GM12872 (cell line): ENCODE results near the gene ESD.

ENCODE experiments used
- CTCF ChIP-seq: IDR thresholded peaks from 3 replicates; pipeline ENCODE4 v1.5.1; 2011; ENCODE audit warnings: low read depth, mild to moderate bottlenecking, low read length, moderate library complexity; ENCODE audit not compliant: insufficient read depth

ESD gene

DNA sequence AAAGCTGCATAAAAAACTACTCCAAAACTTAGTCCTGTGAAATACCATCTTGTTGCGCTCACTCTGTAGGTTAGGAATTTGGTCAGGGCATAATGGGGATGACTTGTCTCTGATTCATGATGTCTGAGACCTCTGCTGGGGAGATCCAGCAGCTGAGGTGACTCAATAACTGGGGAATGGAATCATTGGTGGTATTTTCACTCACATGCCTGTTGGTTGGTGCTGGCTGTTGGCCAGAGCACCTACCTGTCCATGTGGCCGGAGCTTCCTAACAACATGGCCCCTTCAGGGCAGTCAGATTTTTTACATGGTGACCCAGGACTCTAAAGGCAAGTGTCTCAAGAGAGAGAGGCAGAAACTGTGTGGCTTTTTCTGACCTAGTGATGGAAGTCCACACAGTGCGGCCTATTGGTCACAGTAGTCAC is 7.4 kb upstream of the ESD start:
- no peak for TF ChIP-seq CTCF

GRCh38 chr13:46803586-46803985 is 6.6 kb upstream of the ESD start:
- TF ChIP-seq CTCF = no peak

DNA sequence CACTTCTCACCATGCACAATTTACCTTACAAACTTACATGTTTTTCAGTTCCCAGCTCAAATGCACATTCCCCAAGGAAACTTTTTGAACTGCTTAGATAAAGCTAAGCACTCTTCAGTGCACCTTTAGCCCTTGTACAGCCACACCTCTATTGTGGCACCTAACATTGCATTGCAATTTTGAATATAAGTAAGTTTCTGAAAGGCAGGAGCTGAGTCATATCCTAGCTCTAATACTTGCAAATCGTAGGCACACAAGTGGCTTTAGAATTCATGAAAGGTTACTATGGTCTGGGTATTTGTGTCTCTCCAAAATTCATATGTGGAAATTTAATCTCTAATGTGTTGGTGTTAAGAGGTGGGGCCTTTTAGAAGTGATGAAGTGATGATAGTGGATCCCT is 4.9 kb upstream of the ESD start:
- no peak for TF ChIP-seq CTCF

GRCh38 chr13:46799139-46799538 is 2.2 kb upstream of the ESD start:
- TF ChIP-seq CTCF = no peak

DNA sequence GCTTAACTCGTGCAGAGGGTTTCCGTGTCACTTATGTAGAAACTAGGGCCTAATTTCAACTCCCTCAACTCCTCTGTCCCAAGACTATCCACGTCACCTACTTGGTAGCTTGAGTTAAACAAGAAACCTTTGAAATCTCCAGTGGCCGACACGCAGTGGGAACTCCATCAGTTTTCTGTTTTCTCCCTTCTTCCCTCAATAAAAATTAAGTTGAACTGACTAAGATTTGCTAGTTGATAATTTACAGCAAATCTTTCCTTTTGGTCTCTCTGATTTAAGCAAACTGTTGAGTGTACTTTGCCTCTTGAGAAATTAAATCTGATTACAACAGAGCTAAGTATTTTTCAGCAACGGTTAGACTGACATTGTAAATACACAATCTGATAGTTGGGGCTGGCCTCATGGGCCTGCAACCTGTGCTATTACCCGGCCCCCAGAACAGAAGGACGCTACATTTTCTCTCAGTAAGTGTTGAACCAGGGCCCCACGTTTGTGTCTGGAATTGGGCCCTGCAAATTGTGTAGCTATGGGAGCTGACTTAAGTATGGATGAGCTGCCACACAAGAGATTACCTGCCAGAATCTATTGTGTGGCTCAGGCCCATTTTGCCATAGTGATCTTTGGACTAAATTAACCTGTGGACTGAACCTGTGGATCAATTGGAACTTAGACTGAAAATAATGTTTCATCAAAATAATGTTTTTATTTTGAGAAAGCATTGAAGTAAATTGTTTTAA is 708 bp upstream of the ESD start:
- TF ChIP-seq CTCF = no peak

DNA sequence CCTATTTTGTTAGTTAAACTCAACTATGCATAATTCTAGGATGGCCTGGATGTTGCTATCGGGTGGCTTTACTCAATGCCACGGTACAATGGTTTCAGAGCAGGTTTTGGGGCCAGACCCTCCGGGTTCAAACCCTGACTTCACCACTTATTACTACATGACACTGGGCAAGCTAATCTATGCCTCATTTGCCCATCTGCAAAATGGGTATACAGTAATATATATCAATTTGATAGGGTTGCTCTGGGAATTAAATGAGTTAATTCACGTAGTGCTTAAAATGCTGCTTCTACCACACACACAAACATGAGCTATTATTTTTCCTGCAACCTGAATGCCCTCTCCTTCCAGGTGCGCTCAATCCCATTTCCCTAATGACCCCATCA is 839 bp downstream of the ESD start:
- no peak for TF ChIP-seq CTCF

- no peak for TF ChIP-seq CTCF
These were observed 1.6 kb downstream of the ESD start for GRCh38 chr13:46795321-46795720.
